Keratinocyte (primary cell): ENCODE results near the gene MED12L. TPM values are rescaled to one million over a fixed set of nuclear protein-coding genes. Genes with fewer than 3 reads are reported as not detected.

Source experiments
- DNase-seq: peaks from one replicate; pipeline ENCODE4 v3.0.0-alpha.2; 2011; ENCODE audit warnings: low read depth, missing footprints, low spot score
- FAIRE-seq: peaks from 2 replicates; lab custom pipeline; 2011; peaks lifted over from hg19 to GRCh38; lab: Jason Lieb, UNC
- H2AFZ ChIP-seq: 2 replicates; pipeline ENCODE4 v1.6.0; 2012; ENCODE audit warnings: low read length, control low read depth, inconsistent platforms; ENCODE audit not compliant: control insufficient read depth
- H3K27ac ChIP-seq: 2 replicates; pipeline ENCODE4 v1.5.1; 2011; ENCODE audit warnings: low read length; ENCODE audit not compliant: control insufficient read depth, insufficient read depth
- H3K27me3 ChIP-seq: 3 replicates; pipeline ENCODE4 v1.6.0; 2011; ENCODE audit warnings: low read length; ENCODE audit not compliant: control insufficient read depth, insufficient read depth; ENCODE audit errors: extremely low read depth
- H3K36me3 ChIP-seq, 2 experiments: 2 replicates in 1 of 2; 3 replicates in 1 of 2; pipeline ENCODE4 v1.5.1; 2011; ENCODE audit warnings: low read length in 2 of 2, mild to moderate bottlenecking in 1 of 2; ENCODE audit not compliant: control insufficient read depth in 2 of 2, insufficient read depth in 2 of 2; ENCODE audit errors: extremely low read depth in 1 of 2
- H3K4me1 ChIP-seq: 3 replicates; pipeline ENCODE4 v1.5.1; 2011; ENCODE audit warnings: low read length; ENCODE audit not compliant: control insufficient read depth, insufficient read depth; ENCODE audit errors: extremely low read depth
- H3K4me2 ChIP-seq: 3 replicates; pipeline ENCODE4 v1.6.0; 2011; ENCODE audit warnings: low read depth, low read length; ENCODE audit not compliant: control insufficient read depth, insufficient read depth; ENCODE audit errors: extremely low read depth
- H3K4me3 ChIP-seq, 3 experiments: fragments of 200-600 bp in 1 of 3; sonication (generic) in 1 of 3; 2 replicates in 2 of 3; 3 replicates in 1 of 3; pipeline ENCODE4 v1.5.1; 2011 to 2016; ENCODE audit warnings: low read length in 3 of 3, mild to moderate bottlenecking in 3 of 3, control low read depth in 2 of 3, inconsistent platforms in 1 of 3, low read depth in 1 of 3, mixed read lengths in 1 of 3, mixed run types in 1 of 3, moderate library complexity in 1 of 3; ENCODE audit not compliant: control insufficient read depth in 2 of 3, insufficient read depth in 2 of 3; ENCODE audit errors: extremely low read depth in 1 of 3
- H3K79me2 ChIP-seq: 2 replicates; pipeline ENCODE4 v1.6.0; 2012; ENCODE audit warnings: low read length; ENCODE audit not compliant: control insufficient read depth, insufficient read depth
- H3K9ac ChIP-seq: 3 replicates; pipeline ENCODE4 v1.6.0; 2011; ENCODE audit warnings: low read length; ENCODE audit not compliant: control insufficient read depth, insufficient read depth; ENCODE audit errors: extremely low read depth
- H3K9me1 ChIP-seq: 3 replicates; pipeline ENCODE4 v1.6.0; 2011; ENCODE audit warnings: low read length; ENCODE audit not compliant: control insufficient read depth, insufficient read depth; ENCODE audit errors: extremely low read depth
- H3K9me3 ChIP-seq: 2 replicates; pipeline ENCODE4 v1.5.1; 2012; ENCODE audit warnings: low read depth, low read length; ENCODE audit not compliant: control insufficient read depth
- H4K20me1 ChIP-seq: 3 replicates; pipeline ENCODE4 v1.6.0; 2011; ENCODE audit warnings: low read length; ENCODE audit not compliant: control insufficient read depth, insufficient read depth; ENCODE audit errors: extremely low read depth
- EZH2 ChIP-seq: IDR thresholded peaks from one replicate; pipeline ENCODE4 v1.6.1; 2012; ENCODE audit warnings: inconsistent platforms, mild to moderate bottlenecking, low read length, moderate library complexity
- dilution Hi-C: fragments of 300-500 bp; cut with MboI; formaldehyde crosslinking; loops from one replicate; pipeline ENCODE4 v1.7.0; 2020; ENCODE audit warnings: low sequenced_read_pairs; ENCODE audit not compliant: extremely low pct_ligation_motif_present
- polyA plus RNA-seq, 5 experiments: library from polyadenylated mRNA; depleted of rRNA in 3 of 5; stranded (reverse) in 3 of 5; stranded (forward) in 1 of 5; unstranded in 1 of 5; fragments of >200 nt; gene quantifications; 1 replicate in 1 of 5; 2 replicates in 3 of 5; 3 replicates in 1 of 5; pipeline versions ENCODE4 v1.2.1 to v1.2.3, GENCODE V29; 2011 to 2012; ENCODE audit warnings: missing spikeins in 2 of 5, low read depth in 1 of 5, low replicate concordance in 1 of 5
- TF ChIP-seq, protein P1 (sequence below), 3 experiments: IDR thresholded peaks in 1 of 3; conservative IDR thresholded peaks in 1 of 3; optimal IDR thresholded peaks in 1 of 3; 2 replicates in 2 of 3; 3 replicates in 1 of 3; pipeline versions ENCODE3 to v1.5.1; 2011; ENCODE audit warnings: low read length in 3 of 3, mild to moderate bottlenecking in 3 of 3, moderate library complexity in 2 of 3, control low read depth in 1 of 3, inconsistent platforms in 1 of 3; ENCODE audit not compliant: insufficient read depth in 2 of 3; ENCODE audit errors: extremely low read depth in 1 of 3

MED12L gene
- polyA plus RNA-seq, 1 donor (not counting 4 experiments of a cell fraction or from before 2014, with no cell fraction given) = 0.04 TPM

- H3K9me1 ChIP-seq = no peaks in the 10 kb centered on the region
- DNase-seq (no peak), FAIRE-seq (no peak)
- H3K9me3 ChIP-seq = no peaks in the 10 kb centered on the region
- H4K20me1 ChIP-seq = no peaks in the 10 kb centered on the region
- no peak overlapping the region for H3K27ac ChIP-seq
- no peak for TF ChIP-seq EZH2
- TF ChIP-seq, protein P1, sequence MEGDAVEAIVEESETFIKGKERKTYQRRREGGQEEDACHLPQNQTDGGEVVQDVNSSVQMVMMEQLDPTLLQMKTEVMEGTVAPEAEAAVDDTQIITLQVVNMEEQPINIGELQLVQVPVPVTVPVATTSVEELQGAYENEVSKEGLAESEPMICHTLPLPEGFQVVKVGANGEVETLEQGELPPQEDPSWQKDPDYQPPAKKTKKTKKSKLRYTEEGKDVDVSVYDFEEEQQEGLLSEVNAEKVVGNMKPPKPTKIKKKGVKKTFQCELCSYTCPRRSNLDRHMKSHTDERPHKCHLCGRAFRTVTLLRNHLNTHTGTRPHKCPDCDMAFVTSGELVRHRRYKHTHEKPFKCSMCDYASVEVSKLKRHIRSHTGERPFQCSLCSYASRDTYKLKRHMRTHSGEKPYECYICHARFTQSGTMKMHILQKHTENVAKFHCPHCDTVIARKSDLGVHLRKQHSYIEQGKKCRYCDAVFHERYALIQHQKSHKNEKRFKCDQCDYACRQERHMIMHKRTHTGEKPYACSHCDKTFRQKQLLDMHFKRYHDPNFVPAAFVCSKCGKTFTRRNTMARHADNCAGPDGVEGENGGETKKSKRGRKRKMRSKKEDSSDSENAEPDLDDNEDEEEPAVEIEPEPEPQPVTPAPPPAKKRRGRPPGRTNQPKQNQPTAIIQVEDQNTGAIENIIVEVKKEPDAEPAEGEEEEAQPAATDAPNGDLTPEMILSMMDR (optimal IDR thresholded peaks at IDR 0.05 in 1 of 3, IDR thresholded peaks at IDR 0.05 in 1 of 3, conservative IDR thresholded peaks at IDR 0.05 in 1 of 3; ENCODE audit: extremely low read depth in 1 of 3, insufficient read depth in 2 of 3, low read length in 3 of 3) = no peak
- H3K4me3 ChIP-seq = no peak overlapping the region
- dilution Hi-C loops = no loop called here
- no peaks in the 10 kb centered on the region for H3K27me3 ChIP-seq
- no peaks in the 10 kb centered on the region for H3K79me2 ChIP-seq
- no peak overlapping the region for H2AFZ ChIP-seq
- H3K36me3 ChIP-seq = no peaks in the 10 kb centered on the region
- H3K4me2 ChIP-seq = no peak overlapping the region
- H3K4me1 ChIP-seq = no peaks in the 10 kb centered on the region
- H3K9ac ChIP-seq = no peak overlapping the region
Observed at GRCh38 chr3:151130428-151130827, 45.0 kb downstream of the MED12L start.

DNA sequence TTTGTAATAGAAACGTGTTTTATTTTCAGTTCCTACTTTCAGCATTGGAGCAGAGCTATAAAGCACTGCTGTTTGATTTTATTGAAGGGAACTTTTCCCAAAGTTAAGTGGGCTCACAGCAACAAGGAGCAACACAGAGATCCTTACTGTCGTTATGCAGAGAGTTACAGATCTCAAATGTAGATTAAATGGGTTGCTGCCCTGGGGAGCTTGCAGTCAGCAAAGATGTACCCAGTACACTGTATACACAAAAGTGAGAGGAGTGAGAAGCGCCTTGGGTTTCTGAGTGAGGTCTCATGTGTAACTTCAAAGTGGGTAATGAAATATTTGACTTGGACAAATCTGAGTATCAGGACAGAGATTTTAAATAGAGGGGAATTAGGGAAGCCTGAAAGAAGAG, 47.7 kb downstream of the MED12L start:
- Histone ChIP-seq H2AFZ (no peak overlapping the region), H3K4me2 (no peak overlapping the region), H3K4me1 (no peaks in the 10 kb centered on the region), H3K27ac (no peak overlapping the region), H3K27me3 (no peaks in the 10 kb centered on the region), H3K9me3 (no peaks in the 10 kb centered on the region), H3K9me1 (no peaks in the 10 kb centered on the region), H3K79me2 (no peaks in the 10 kb centered on the region), H4K20me1 (no peaks in the 10 kb centered on the region), H3K4me3 (no peak overlapping the region), H3K9ac (no peak overlapping the region), H3K36me3 (no peaks in the 10 kb centered on the region)
- no peak for TF ChIP-seq EZH2
- TF ChIP-seq, protein P1 (optimal IDR thresholded peaks at IDR 0.05 in 1 of 3, IDR thresholded peaks at IDR 0.05 in 1 of 3, conservative IDR thresholded peaks at IDR 0.05 in 1 of 3; ENCODE audit: extremely low read depth in 1 of 3, insufficient read depth in 2 of 3, low read length in 3 of 3) = no peak
- DNase-seq (no peak), FAIRE-seq (no peak)
- dilution Hi-C loops = no loop called here
